ENCODE results near the gene RPL27A. TPM values are rescaled to one million over a fixed set of nuclear protein-coding genes. Genes with fewer than 3 reads are reported as not detected.

RPL27A gene
- total RNA-seq, 2 donors from 2014 or later: 320 to 1,209 TPM

- H3K27ac ChIP-seq: peak overlapping the region in 1 of 4 donors; percentile 24
- no peaks in the 10 kb centered on the region for H3K9me3 ChIP-seq
- no peaks in the 10 kb centered on the region for H3K36me3 ChIP-seq (replicated peaks in 1 of 2; ENCODE audit: insufficient read depth in 1 of 2, low read depth in 2 of 2)
- intact Hi-C loops (cut with DNase I): no loop called here
- 31 to 32% methylated on average over 2 of the region's 2 CpGs for WGBS, 2 donors
- H3K4me3 ChIP-seq: no peak overlapping the region
- ATAC-seq (peak; percentile 76), DNase-seq (peak; percentile 37 to 52 (median 46))
- no peak for TF ChIP-seq POLR2A (IDR thresholded peaks at IDR 0.05)
- TF ChIP-seq CTCF (IDR thresholded peaks at IDR 0.05): peak in 4 of 7 experiments; percentile 10 to 29 (median 17)
- peaks cover 14% of the 10 kb centered on the region for H3K4me1 ChIP-seq
- no peaks in the 10 kb centered on the region for H3K27me3 ChIP-seq
These were observed 56.8 kb downstream of the RPL27A start for GRCh38 chr11:8739309-8739793.

Small RNA genes lying within 50 kb of the gene (small RNA-seq; reads per million reads assigned to genes)
- gene SNORA3A (not detected), gene SNORA3B (7.5 reads per million, percentile 90 among the genes with 10 or more reads in this experiment)

Other genes starting within 250 kb of the RPL27A start
- 10 to 100 TPM in 1 of 2 donors, 1 to 10 TPM in 1; 7.3 to 14.8 TPM for gene STK33, start 88.6 kb upstream of the RPL27A start, total RNA-seq
- 10 to 100 TPM; 11.2 to 37.2 TPM for gene TRIM66, start 127 bp upstream of the RPL27A start, total RNA-seq
- gene AKIP1, start 228.4 kb downstream of the RPL27A start, total RNA-seq: 10 to 100 TPM in 1 of 2 donors, 1 to 10 TPM in 1; 8.6 to 21.0 TPM